Measurements from ENCODE around the gene PPDPF. TPM values are rescaled to one million over a fixed set of nuclear protein-coding genes. Genes with fewer than 3 reads are reported as not detected.

PPDPF gene
- total and polyA plus RNA-seq, 2 donors (not counting 1 experiment from before 2014, with no cell fraction given): 93.5 to 162 TPM

DNA sequence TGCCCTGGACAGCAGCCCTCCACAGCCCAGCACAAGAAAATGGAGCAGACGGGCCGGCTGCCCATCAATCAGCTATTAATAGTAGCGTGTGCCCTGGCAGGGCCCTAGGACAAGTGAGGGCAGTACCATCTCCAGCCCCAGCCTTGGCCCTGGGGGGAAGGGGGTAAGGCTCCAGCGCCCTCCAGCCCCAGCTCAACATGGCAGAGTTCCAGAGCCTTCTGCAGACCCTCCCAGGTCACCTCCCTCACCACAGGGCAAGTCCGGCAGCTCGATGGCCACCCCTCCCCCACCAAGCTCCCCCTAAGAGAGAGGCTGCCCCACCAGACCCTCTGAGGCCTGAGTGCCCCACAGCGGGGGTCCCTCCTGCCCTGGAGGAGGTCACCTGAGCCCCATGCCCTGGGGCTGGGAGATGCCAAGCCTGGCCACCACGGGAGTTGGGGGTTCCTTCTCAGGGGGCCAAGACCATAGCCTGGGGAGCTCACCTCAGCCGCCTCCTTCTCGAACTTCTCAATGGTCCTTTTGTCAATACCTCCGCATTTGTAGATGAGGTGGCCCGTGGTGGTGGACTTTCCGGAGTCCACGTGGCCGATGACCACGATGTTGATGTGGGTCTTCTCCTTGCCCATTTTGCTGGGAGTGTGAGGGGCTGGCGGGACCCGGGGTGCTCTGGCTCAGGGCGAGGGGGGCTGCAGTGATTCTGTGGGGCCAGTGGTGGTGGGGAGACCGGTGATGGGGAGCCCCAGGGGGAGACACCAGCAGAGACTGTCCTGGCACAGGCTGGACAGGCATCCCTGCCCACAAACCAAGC lies 23.2 kb upstream of the PPDPF start:
- POLR2A ChIA-PET: interaction anchor here (0.7 to 1.2 kb wide), 3 partner anchors 24 to 476 kb away, joined by 5 to 7 read pairs (median 5); no protein-coding TSS in a partner anchor
- Mint-ChIP-seq H3K4me1 (peaks cover 7% of the 10 kb centered on the region), H3K27me3 (peaks cover 10% of the 10 kb centered on the region), H3K27ac (peak overlapping the region; percentile 53), H3K9me3 (ENCODE audit: insufficient read depth) (no peaks in the 10 kb centered on the region), H3K4me3 (peak overlapping the region; percentile 50)
- H3K4me3 ChIP-seq (ENCODE audit: control extremely low read depth in 1 of 5, extremely low read depth in 1 of 5, insufficient read depth in 1 of 5, low read depth in 2 of 5, low read length in 4 of 5): no peak overlapping the region
- H3K9ac ChIP-seq (ENCODE audit: low read length): no peak overlapping the region
- CTCF ChIA-PET: interaction anchor here (0.6 to 3.3 kb wide), 16 partner anchors 8 to 623 kb away, joined by 3 to 26 read pairs (median 6); partner anchors contain the start of genes HELZ2, PPDPF, PRPF6 and PTK6
- H3K27me3 ChIP-seq (replicated peaks in 1 of 4; ENCODE audit: control extremely low read depth in 1 of 4, control insufficient read depth in 3 of 4, insufficient read depth in 4 of 4, low read length in 3 of 4): peaks cover 0 to 47% (median 16%) of the 10 kb centered on the region in 4 experiments
- H4K20me1 ChIP-seq (ENCODE audit: control insufficient read depth, insufficient read depth, low read length, poor library complexity, severe bottlenecking): no peaks in the 10 kb centered on the region
- intact Hi-C loops (cut with micrococcal nuclease): no loop called here
- ATAC-seq (ENCODE audit: low read depth): no peak
- WGBS (ENCODE audit: insufficient coverage): 74% methylated on average over 15 of the region's 20 CpGs
- H3K36me3 ChIP-seq (replicated peaks in 1 of 2; ENCODE audit: control extremely low read depth in 1 of 2, control insufficient read depth in 1 of 2, extremely low read depth in 1 of 2, insufficient read depth in 2 of 2, low read length in 1 of 2): no peaks in the 10 kb centered on the region
- H3K4me2 ChIP-seq (replicated peaks; ENCODE audit: low read depth, low read length, poor library complexity, severe bottlenecking): no peak overlapping the region
- H3K79me2 ChIP-seq (ENCODE audit: control insufficient read depth, insufficient read depth, low read length): no peaks in the 10 kb centered on the region
- no peak for DNase-seq
- peaks cover 0 to 13% (median 0%) of the 10 kb centered on the region in 3 donors for H3K9me3 ChIP-seq (ENCODE audit: control extremely low read depth in 1 of 3, control insufficient read depth in 2 of 3, insufficient read depth in 1 of 3, low read length in 2 of 3)
- H3K27ac ChIP-seq (ENCODE audit: low read length in 2 of 2): no peak overlapping the region
- TF ChIP-seq, protein P1, sequence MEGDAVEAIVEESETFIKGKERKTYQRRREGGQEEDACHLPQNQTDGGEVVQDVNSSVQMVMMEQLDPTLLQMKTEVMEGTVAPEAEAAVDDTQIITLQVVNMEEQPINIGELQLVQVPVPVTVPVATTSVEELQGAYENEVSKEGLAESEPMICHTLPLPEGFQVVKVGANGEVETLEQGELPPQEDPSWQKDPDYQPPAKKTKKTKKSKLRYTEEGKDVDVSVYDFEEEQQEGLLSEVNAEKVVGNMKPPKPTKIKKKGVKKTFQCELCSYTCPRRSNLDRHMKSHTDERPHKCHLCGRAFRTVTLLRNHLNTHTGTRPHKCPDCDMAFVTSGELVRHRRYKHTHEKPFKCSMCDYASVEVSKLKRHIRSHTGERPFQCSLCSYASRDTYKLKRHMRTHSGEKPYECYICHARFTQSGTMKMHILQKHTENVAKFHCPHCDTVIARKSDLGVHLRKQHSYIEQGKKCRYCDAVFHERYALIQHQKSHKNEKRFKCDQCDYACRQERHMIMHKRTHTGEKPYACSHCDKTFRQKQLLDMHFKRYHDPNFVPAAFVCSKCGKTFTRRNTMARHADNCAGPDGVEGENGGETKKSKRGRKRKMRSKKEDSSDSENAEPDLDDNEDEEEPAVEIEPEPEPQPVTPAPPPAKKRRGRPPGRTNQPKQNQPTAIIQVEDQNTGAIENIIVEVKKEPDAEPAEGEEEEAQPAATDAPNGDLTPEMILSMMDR (IDR thresholded peaks at IDR 0.05): no peak
- no peak for TF ChIP-seq EZH2 (IDR thresholded peaks at IDR 0.05; ENCODE audit: borderline replicate concordance, insufficient read depth, low read depth, low read length, poor library complexity, severe bottlenecking)
- H2AFZ ChIP-seq (ENCODE audit: insufficient read depth, low read depth, low read length, poor library complexity, severe bottlenecking): no peak overlapping the region
- H3K4me1 ChIP-seq (ENCODE audit: control insufficient read depth in 2 of 2, insufficient read depth in 2 of 2, low read length in 2 of 2): peaks cover 19 to 26% of the 10 kb centered on the region in 2 donors

All from B cell (primary cell).